ENCODE results near the gene PLA2G4D. TPM values are rescaled to one million over a fixed set of nuclear protein-coding genes. Genes with fewer than 3 reads are reported as not detected.

PLA2G4D gene
- total and polyA plus RNA-seq, 2 donors (not counting 3 experiments of a cell fraction or from before 2014, with no cell fraction given): not detected

GRCh38 chr15:42072141-42072685 lies 22.1 kb downstream of the PLA2G4D start:
- H2AFZ ChIP-seq (ENCODE audit: low read depth, low read length): no peak overlapping the region
- no peak for FAIRE-seq
- TF ChIP-seq GATA2 (IDR thresholded peaks at IDR 0.05; ENCODE audit: insufficient read depth, insufficient read length, low read depth, low read length) (no peak), MAX (IDR thresholded peaks at IDR 0.05; ENCODE audit: insufficient read depth, insufficient read length) (no peak), POLR2AphosphoS5 (IDR thresholded peaks at IDR 0.05; ENCODE audit: insufficient read depth, low read depth, low read length) (no peak), JUN (IDR thresholded peaks at IDR 0.05; ENCODE audit: borderline replicate concordance, insufficient read depth, insufficient read length, low read depth) (no peak), POLR2A (IDR thresholded peaks at IDR 0.05; ENCODE audit: low read depth, low read length) (no peak), FOS (IDR thresholded peaks at IDR 0.05; ENCODE audit: borderline replicate concordance, insufficient read depth, low read length) (no peak), CTCF (IDR thresholded peaks at IDR 0.05; ENCODE audit: extremely low read depth in 1 of 2, insufficient read depth in 1 of 2, low read depth in 1 of 2, low read length in 2 of 2) (no peak), EZH2 (IDR thresholded peaks at IDR 0.05; ENCODE audit: borderline replicate concordance, low read depth, low read length, severe bottlenecking) (no peak), MYC (IDR thresholded peaks at IDR 0.05; ENCODE audit: low read depth, low read length) (no peak)
- no peaks in the 10 kb centered on the region for H3K9me1 ChIP-seq (replicated peaks; ENCODE audit: control insufficient read depth, extremely low read depth, insufficient read depth, low read length)
- H3K36me3 ChIP-seq (ENCODE audit: control insufficient read depth in 2 of 2, extremely low read depth in 1 of 2, insufficient read depth in 2 of 2, low read length in 2 of 2): no peaks in the 10 kb centered on the region
- no peak overlapping the region for H3K9ac ChIP-seq (replicated peaks; ENCODE audit: extremely low read depth, insufficient read depth, low read length)
- no peaks in the 10 kb centered on the region for H3K79me2 ChIP-seq (ENCODE audit: control insufficient read depth, insufficient read depth, low read length)
- H3K4me1 ChIP-seq (ENCODE audit: control insufficient read depth, extremely low read depth, insufficient read depth, low read length): no peaks in the 10 kb centered on the region
- no TSS peak for BruUV-seq (replicated peaks)
- ChIA-PET POLR2A (no interaction called here), CTCF (interaction anchor here (0.8 to 2.9 kb wide), 5 partner anchors 8 to 65 kb away, joined by 3 to 14 read pairs (median 4); no protein-coding TSS in a partner anchor)
- no peak overlapping the region for H3K27ac ChIP-seq (ENCODE audit: insufficient read depth, low read depth, low read length)
- no peak overlapping the region for H3K4me2 ChIP-seq (ENCODE audit: insufficient read depth, low read length)
- H4K20me1 ChIP-seq (replicated peaks; ENCODE audit: control insufficient read depth, extremely low read depth, insufficient read depth, low read length): no peaks in the 10 kb centered on the region
- no peaks in the 10 kb centered on the region for H3K9me3 ChIP-seq (replicated peaks; ENCODE audit: control insufficient read depth, insufficient read depth, low read length)
- intact Hi-C loops (cut with micrococcal nuclease) (loop anchor here (10.0 kb wide), 1 partner anchor 313 kb away; no protein-coding TSS in a partner anchor), dilution Hi-C loops (cut with MboI; ENCODE audit: extremely low pct_ligation_motif_present, low sequenced_read_pairs) (no loop called here)
- no peak for DNase-seq (ENCODE audit: low read depth, low spot score)
- H3K27me3 ChIP-seq (ENCODE audit: control insufficient read depth in 2 of 2, insufficient read depth in 2 of 2, low read length in 2 of 2): no peaks in the 10 kb centered on the region
- no peak overlapping the region for H3K4me3 ChIP-seq (replicated peaks in 1 of 3; ENCODE audit: insufficient read depth in 1 of 3, low read depth in 1 of 3, low read length in 3 of 3)
